ENCODE measurements around the gene FXYD6.
A peak's percentile ranks its signal among the peaks of the same experiment; 100 is the strongest.

The FXYD6 gene

GRCh38 chr11:117852309-117852708 is 24.1 kb downstream of the FXYD6 start:
- TF ChIP-seq, protein P1, sequence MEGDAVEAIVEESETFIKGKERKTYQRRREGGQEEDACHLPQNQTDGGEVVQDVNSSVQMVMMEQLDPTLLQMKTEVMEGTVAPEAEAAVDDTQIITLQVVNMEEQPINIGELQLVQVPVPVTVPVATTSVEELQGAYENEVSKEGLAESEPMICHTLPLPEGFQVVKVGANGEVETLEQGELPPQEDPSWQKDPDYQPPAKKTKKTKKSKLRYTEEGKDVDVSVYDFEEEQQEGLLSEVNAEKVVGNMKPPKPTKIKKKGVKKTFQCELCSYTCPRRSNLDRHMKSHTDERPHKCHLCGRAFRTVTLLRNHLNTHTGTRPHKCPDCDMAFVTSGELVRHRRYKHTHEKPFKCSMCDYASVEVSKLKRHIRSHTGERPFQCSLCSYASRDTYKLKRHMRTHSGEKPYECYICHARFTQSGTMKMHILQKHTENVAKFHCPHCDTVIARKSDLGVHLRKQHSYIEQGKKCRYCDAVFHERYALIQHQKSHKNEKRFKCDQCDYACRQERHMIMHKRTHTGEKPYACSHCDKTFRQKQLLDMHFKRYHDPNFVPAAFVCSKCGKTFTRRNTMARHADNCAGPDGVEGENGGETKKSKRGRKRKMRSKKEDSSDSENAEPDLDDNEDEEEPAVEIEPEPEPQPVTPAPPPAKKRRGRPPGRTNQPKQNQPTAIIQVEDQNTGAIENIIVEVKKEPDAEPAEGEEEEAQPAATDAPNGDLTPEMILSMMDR (IDR thresholded peaks at IDR 0.05): no peak

DNA sequence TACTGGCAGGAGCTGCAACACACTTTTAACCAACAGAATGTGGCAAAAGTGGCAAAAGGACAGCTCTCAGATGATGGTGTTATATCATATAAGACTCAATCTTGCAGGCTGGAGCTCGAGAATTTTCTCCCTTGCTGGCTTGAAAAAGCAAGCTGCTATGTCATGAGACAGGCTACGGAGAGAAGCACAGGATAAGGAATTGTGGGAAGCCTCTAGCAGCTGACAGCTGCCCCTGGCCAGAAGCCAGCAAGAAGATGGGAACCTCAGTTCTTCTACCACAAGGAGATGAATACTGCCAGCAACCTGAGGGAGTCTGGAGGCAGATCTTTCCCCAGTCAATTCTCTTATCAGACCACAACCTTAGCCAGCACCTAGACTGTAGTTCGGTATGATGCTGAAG is 24.6 kb downstream of the FXYD6 start:
- TF ChIP-seq, protein P1 (IDR thresholded peaks at IDR 0.05): no peak

DNA sequence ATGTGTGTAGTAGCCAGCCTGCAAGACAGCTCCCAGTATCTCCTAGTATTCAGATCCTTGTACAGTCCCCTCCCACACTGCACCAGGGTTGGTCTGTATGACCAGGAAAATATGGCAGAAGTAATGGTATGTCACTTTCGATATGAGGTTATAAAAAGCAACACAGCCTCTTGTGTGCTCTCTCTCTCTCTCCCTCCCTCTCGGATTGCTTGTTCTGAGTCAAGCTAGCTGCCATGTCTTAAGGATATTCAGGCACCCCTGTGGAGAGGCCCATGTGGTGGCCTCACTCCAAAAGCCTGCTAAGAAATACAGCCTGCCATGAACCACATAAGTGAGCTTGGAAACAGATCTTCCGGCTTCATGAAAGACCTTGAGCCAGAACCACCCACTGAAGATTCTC is 25.4 kb downstream of the FXYD6 start:
- TF ChIP-seq, protein P1 (IDR thresholded peaks at IDR 0.05): no peak

DNA sequence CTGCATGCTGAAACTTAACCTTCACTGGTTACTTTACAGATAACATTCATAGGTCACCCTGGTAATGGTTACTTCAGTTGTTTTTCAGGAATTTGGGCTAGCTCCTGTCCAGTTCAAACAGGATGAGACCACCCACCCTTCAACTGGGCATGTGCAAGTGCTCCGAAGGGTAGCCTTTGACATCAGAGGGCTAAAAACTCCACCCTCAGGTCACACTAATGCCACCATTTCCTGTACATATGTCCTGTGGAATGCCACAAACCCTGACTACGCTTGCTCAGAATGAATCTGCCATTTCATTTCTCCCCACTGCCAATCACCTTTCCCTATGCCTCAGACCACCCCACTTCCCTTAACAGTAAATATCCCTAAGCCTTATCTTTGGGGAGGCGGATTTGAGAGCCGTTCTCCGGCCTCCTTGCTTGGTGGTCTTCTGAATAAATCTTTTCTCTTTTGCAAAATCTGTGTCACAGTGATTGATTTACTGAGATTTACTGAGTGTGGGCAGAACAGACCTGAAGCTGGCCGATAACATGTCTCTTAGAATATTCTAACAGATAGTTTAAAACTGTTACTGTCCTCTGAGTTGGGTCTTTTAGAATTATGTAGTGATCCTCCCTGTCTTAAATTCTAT is 26.6 kb downstream of the FXYD6 start:
- TF ChIP-seq, protein P1 (IDR thresholded peaks at IDR 0.05): no peak

DNA sequence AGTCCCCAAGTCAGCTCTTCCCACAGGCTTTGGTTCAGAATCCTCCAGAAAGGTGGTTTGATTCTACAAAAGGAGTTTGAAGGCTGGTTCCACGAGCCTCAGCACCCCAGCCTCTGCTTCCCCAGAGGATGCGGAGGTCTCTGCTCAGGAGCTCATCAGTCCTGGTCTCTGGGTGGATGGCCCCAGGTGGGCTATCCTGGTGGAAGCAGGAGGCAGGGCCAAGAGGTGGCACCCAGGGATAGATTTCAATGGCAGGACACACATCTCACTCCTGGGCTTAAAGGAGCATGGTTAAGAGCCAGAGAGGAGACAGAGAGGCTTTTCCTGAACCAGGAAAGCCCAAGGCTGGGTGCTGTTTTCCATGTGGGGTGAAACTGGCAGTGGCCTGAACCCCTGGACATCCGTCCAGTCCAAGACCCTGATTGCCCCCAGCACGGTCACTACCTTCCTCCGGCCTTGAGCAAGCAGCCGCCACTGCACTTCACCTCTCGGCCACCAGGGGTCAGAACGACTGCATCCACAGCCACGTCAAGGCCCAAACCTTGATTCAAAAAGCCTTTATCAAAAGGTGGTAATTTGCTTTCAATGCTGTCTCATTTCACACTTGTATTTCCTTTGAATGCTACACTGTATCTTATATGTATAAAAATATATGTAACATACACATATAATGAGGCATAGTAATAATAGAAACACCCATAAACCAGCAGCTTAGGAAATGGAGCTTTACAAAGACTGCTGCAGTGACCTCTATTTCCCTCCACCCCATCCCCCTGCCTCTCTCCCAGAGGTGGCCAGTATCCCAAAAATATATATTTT is 32.6 kb downstream of the FXYD6 start:
- TF ChIP-seq, protein P1 (IDR thresholded peaks at IDR 0.05): peak; percentile 97

DNA sequence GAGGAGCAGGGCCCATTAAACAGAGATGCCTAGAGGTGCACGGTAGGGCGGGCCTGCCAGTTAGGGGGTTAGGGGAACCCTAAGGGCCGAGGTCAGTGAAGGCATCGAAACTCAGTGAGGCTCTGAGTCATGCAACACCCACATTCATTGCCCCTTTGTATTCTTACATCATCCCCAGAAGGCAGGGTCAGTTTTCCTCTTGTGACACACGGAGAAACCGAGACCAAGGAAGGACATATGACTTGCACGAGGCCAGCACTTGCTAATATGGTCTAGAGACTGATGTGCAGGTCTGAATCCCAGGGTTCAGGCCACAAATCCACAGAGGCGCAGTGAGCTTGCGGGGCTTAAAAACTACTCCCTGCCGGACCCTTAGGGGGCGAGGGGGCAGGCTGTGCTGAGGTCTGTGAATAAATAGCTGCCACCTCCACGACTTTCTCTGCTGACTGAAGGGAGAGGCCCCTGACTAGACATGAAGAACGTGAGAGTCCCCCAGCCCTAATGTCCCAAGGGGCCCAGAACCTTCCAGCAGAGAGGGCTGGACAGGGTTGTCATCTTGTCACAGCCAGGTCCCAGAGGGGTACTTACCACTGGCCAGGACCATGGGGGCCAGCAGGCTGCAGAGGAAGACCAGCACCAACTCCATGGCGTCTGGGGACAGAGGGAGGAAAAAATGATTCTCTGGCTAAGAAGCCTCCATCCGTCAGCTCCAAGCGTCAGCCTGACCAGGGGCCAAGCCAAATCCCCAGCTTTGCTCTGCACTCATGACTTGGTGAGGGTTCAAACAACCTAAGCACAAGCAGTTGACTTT is 34.1 kb downstream of the FXYD6 start:
- TF ChIP-seq, protein P1 (IDR thresholded peaks at IDR 0.05): no peak

DNA sequence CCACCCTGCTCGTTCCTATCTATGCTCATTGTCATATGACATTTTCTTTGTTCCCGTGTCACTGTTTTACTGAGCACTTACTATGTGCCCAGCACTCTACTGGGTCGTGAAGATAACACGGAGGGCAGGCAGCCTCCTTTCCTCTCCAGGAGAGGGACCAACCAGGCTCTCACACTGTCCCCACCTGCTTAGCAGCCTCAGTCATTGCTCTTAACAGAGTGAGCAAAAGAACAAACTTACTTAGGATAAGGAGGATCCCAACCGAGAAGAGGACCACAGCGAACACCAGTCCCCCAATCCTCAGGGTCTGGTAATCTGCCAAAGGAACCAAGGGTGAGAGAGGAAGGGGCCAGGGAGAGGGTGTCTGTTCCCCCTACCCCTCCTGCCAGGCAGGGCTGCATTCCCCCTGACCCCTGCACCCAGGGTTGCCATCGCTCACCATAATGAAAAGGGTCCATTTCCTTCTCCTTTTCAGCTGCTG is 34.9 kb downstream of the FXYD6 start:
- TF ChIP-seq, protein P1 (IDR thresholded peaks at IDR 0.05): no peak

All from LNCAP (cell line).